Thyroid gland (tissue), 4 donors: ENCODE measurements around the gene TNFAIP8L3. TPM values are rescaled to one million over a fixed set of nuclear protein-coding genes. Genes with fewer than 3 reads are reported as not detected.
"Not testable (repeated sequence)": the region's sequence is repeated elsewhere in the genome, so short reads cannot be mapped to it uniquely, and the experiment has no call there.

Experiments used
- DNase-seq, 2 donors: peaks; one replicate each; pipeline ENCODE4 v3.0.0-alpha.2; 2019
- H3K27ac ChIP-seq, 3 donors: fragments of 200-600 bp; sonication (generic); 1 replicate in 2 of 3; 2 replicates in 1 of 3; pipeline ENCODE4 v1.5.1; 2016 to 2019; ENCODE audit warnings: mild to moderate bottlenecking in 1 of 3, moderate library complexity in 1 of 3
- H3K27me3 ChIP-seq: fragments of 200-600 bp; sonication (generic); one replicate; pipeline ENCODE4 v1.5.1; 2019
- H3K36me3 ChIP-seq, 2 donors: fragments of 200-600 bp; sonication (generic); one replicate each; pipeline ENCODE4 v1.5.1; 2016 to 2019
- H3K4me1 ChIP-seq, 2 donors: fragments of 200-600 bp; sonication (generic); one replicate each; pipeline ENCODE4 v1.5.1; 2017 to 2019
- H3K4me3 ChIP-seq, 3 donors: fragments of 200-600 bp; sonication (generic); replicated peaks in 1 of 3; 1 replicate in 2 of 3; 2 replicates in 1 of 3; pipeline ENCODE4 v1.5.1; 2016; ENCODE audit warnings: mild to moderate bottlenecking in 1 of 3
- H3K9me3 ChIP-seq: fragments of 200-600 bp; sonication (generic); one replicate; pipeline ENCODE4 v1.5.1; 2017
- CTCF ChIP-seq, 6 experiments: fragments of 200-600 bp in 3 of 6; fragments of 450-650 bp in 3 of 6; sonication (generic) in 3 of 6; IDR thresholded peaks; one replicate each; pipeline ENCODE4 v1.5.1; 2016 to 2019; ENCODE audit warnings: antibody characterized with exemption in 6 of 6, mild to moderate bottlenecking in 2 of 6, inconsistent platforms in 1 of 6, moderate library complexity in 1 of 6
- POLR2A ChIP-seq, 2 donors: fragments of 450-650 bp; IDR thresholded peaks; one replicate each; pipeline ENCODE4 v1.6.1; 2017; ENCODE audit warnings: antibody characterized with exemption in 2 of 2, mild to moderate bottlenecking in 2 of 2, moderate library complexity in 1 of 2
- WGBS, 2 donors: methylation state at CpG; one replicate each; pipeline ENCODE4 v1.1.5; 2017; 5-methylcytosine and 5-hydroxymethylcytosine counted together
- intact Hi-C: fragments of 100-400 bp; cut with DNase I; formaldehyde crosslinking; loops from one replicate; pipeline ENCODE4 v1.15.1; 2023
- total RNA-seq, 4 donors: library from RNA; depleted of rRNA; stranded (reverse); fragments of >200 nt; gene quantifications; one replicate each; pipeline ENCODE4 v1.2.3, GENCODE V29; 2016

TNFAIP8L3 gene
- total RNA-seq, 4 donors from 2014 or later: 3.1 to 20.7 (median 7.6) TPM

GRCh38 chr15:51126842-51127241 is 32.1 kb upstream of the TNFAIP8L3 start:
- H3K36me3 ChIP-seq: no peaks in the 10 kb centered on the region
- WGBS, 2 donors: 80 to 87% methylated on average over 3 of the region's 3 CpGs
- H3K4me3 ChIP-seq: no peak overlapping the region
- H3K9me3 ChIP-seq: no peaks in the 10 kb centered on the region
- no peak for DNase-seq
- intact Hi-C loops: no loop called here
- H3K4me1 ChIP-seq: no peaks in the 10 kb centered on the region
- H3K27me3 ChIP-seq: no peaks in the 10 kb centered on the region
- H3K27ac ChIP-seq: no peak overlapping the region
- TF ChIP-seq POLR2A (IDR thresholded peaks at IDR 0.05) (no peak), CTCF (IDR thresholded peaks at IDR 0.05) (no peak)

GRCh38 chr15:51123002-51123401 is 28.3 kb upstream of the TNFAIP8L3 start:
- H3K36me3 ChIP-seq, intact Hi-C loops, H3K9me3 ChIP-seq, H3K4me1 ChIP-seq, H3K4me3 ChIP-seq, H3K27ac ChIP-seq, H3K27me3 ChIP-seq, DNase-seq: not testable (repeated sequence)

- no peak overlapping the region for H3K27ac ChIP-seq
- H3K27me3 ChIP-seq: no peaks in the 10 kb centered on the region
- no peak for TF ChIP-seq POLR2A (IDR thresholded peaks at IDR 0.05)
- no peak for TF ChIP-seq CTCF (IDR thresholded peaks at IDR 0.05)
- WGBS, 2 donors: 100% methylated on average over 1 of the region's 1 CpG
- intact Hi-C loops: no loop called here
- H3K9me3 ChIP-seq: no peaks in the 10 kb centered on the region
- no peak overlapping the region for H3K4me3 ChIP-seq
- no peaks in the 10 kb centered on the region for H3K36me3 ChIP-seq
- DNase-seq: no peak
- H3K4me1 ChIP-seq: no peaks in the 10 kb centered on the region
Measured at GRCh38 chr15:51121631-51122225, 27.0 kb upstream of the TNFAIP8L3 start.

GRCh38 chr15:51121118-51121517 is 26.4 kb upstream of the TNFAIP8L3 start:
- H3K27ac ChIP-seq: no peak overlapping the region
- no peak for DNase-seq
- H3K4me1 ChIP-seq: no peaks in the 10 kb centered on the region
- intact Hi-C loops: no loop called here
- 42 to 82% methylated on average over 2 of the region's 2 CpGs for WGBS, 2 donors
- TF ChIP-seq CTCF (IDR thresholded peaks at IDR 0.05) (no peak), POLR2A (IDR thresholded peaks at IDR 0.05) (no peak)
- H3K4me3 ChIP-seq: no peak overlapping the region
- H3K27me3 ChIP-seq: no peaks in the 10 kb centered on the region
- no peaks in the 10 kb centered on the region for H3K36me3 ChIP-seq
- no peaks in the 10 kb centered on the region for H3K9me3 ChIP-seq

GRCh38 chr15:51119120-51119519 is 24.4 kb upstream of the TNFAIP8L3 start:
- intact Hi-C loops: no loop called here
- no peaks in the 10 kb centered on the region for H3K27me3 ChIP-seq
- no peaks in the 10 kb centered on the region for H3K4me1 ChIP-seq
- no peaks in the 10 kb centered on the region for H3K36me3 ChIP-seq
- WGBS, 2 donors: 67 to 69% methylated on average over 3 of the region's 3 CpGs
- no peak for TF ChIP-seq CTCF (IDR thresholded peaks at IDR 0.05)
- no peak for TF ChIP-seq POLR2A (IDR thresholded peaks at IDR 0.05)
- no peak overlapping the region for H3K27ac ChIP-seq
- H3K9me3 ChIP-seq: no peaks in the 10 kb centered on the region
- no peak overlapping the region for H3K4me3 ChIP-seq
- DNase-seq: no peak

- H3K36me3 ChIP-seq: no peaks in the 10 kb centered on the region
- H3K27me3 ChIP-seq: no peaks in the 10 kb centered on the region
- 92 to 96% methylated on average over 1 of the region's 1 CpG for WGBS, 2 donors
- no peak overlapping the region for H3K4me3 ChIP-seq
- no peaks in the 10 kb centered on the region for H3K4me1 ChIP-seq
- intact Hi-C loops: no loop called here
- no peak for TF ChIP-seq CTCF (IDR thresholded peaks at IDR 0.05)
- no peak for TF ChIP-seq POLR2A (IDR thresholded peaks at IDR 0.05)
- H3K9me3 ChIP-seq: no peaks in the 10 kb centered on the region
- no peak for DNase-seq
- no peak overlapping the region for H3K27ac ChIP-seq
Measured at GRCh38 chr15:51117270-51117669, 22.6 kb upstream of the TNFAIP8L3 start.
